GM18507 (cell line): ENCODE results near the gene CST9.
"Not testable (repeated sequence)": the region's sequence is repeated elsewhere in the genome, so short reads cannot be mapped to it uniquely, and the experiment has no call there.

Source experiments
- DNase-seq: peaks from one replicate; pipeline ENCODE4 v3.0.0; 2011; ENCODE audit warnings: low read depth; ENCODE audit not compliant: insufficient read length; ENCODE audit errors: extremely low spot score
- FAIRE-seq: peaks from 2 replicates; lab custom pipeline; 2011; peaks lifted over from hg19 to GRCh38; lab: Jason Lieb, UNC

Gene CST9

DNA sequence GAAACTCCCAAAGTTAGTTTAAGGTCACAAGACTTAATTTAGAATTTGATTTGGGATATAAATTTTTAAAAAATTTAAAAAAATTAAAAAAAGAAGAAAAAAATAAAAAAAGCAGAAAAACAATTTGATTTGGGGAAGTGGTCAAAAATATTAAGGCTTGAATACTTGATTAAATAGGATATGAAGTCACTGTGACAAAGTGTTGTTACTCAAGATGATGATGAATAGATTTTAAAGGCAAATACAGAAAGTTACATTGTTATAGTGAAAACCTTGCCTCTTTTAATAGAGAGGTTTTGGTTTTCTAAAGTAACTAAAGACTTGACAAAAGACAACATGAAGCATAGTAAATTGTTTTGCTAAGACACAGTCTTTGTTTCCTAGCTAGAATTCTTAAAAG is 7.2 kb downstream of the CST9 start:
- DNase-seq (no peak), FAIRE-seq (no peak)

GRCh38 chr20:23596579-23597250 is 9.0 kb downstream of the CST9 start:
- DNase-seq (no peak), FAIRE-seq (no peak)

DNA sequence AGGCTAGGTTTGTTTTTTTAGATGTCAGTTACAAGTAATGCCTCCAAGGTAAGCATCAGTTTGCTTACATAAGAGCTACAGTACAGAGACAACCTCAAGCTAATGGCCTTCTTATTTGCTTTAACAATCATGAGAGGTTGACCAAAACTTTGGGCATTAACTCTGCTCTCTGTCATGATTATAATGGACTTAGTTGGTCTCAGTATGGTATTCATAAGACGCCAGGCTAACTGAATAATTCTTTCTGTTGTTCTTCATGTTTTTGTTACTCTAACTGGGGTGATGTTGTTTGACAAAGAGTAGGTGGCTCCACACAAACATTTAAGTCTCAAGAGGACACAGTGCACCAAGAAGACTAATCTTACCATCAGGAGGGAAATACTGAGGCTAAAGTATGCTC is 9.8 kb downstream of the CST9 start:
- FAIRE-seq, result no peak

DNA sequence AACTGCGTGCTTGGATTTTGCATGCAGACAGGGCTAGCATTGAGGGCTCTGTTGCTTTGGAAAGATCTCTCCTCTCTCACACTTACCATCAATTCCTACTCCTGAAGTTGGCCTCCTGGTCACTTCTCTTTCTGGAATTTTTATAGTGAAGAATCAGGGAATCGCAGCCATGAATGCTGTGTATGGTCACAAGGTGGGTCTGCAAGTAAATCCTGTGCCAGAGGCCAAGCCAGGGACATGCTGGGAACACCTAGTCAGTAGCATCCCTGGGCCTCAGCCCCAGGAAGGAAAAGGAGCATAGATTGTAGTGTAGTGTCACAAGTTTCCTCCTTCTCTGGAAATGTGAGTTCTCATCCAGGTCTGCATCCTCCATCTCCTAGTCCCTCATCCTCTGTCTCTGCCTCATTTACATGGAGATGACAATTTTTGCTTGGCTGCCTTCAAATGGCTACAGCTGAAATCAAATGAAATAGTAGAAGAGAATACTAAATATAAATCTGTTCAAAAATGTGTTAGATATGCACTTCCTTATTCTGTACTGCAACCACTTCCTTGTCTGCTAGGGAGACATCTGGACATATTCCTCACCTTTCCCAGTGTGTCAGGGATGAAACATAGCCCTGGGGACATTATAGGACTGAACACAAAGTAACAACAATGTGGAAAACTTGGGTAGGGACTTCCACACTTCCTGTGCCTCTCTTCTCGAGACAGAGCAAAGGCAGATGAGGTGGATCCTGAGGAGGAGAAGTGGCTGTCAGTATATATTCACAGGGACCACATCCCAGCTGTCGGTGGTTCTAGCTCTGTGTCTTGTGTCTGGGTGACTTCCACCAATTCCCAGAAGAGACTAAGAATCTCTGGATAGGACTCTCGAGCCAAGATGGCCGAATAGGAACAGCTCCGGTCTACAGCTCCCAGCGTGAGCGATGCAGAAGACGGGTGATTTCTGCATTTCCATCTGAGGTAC is 17.0 kb downstream of the CST9 start:
- FAIRE-seq (no peak), DNase-seq (no peak)

More for the DNA sequence above, 9.8 kb downstream of the CST9 start:
- no peak for DNase-seq

GRCh38 chr20:23587631-23588030 is 18.1 kb downstream of the CST9 start:
- FAIRE-seq, result no peak
- DNase-seq, result no peak

DNA sequence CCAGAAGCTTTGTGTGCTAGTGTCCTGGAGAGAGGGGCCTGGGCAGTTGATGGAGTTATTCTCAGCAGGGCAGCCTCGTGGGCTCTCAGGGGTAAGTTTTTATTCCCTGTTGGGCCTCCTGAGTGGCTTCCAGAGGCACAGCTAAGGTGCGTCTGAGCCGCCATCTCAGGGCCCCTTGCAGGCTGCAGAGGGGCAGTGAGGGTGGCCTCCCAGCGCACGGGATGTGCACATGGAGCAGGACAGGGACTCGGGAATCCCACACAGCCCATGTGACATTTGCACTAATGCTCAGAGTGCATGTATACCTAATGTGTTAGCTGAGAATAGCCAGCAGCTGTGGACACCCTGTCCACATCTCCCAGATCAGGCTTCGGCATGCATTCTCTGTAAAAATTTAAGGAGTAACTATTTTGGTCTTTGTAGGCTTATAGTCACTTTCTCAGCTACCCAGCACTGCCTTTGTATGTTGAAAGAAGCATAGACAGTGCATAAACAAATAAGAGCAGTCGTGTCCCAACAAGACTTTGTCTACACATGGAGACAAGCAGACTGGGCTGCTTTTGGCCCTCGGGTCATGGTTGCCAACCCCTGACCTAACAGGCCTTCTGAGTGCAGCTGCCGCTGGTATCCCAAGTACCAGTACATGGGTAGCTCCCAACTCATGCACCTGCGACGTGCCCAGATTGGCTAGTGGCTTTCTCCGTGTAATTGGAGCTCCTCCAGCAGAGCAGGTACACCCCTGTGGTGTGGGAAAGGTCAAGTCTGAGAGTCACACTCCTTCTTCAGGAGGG is 18.8 kb downstream of the CST9 start:
- FAIRE-seq, result no peak

GRCh38 chr20:23585808-23586734 is 19.6 kb downstream of the CST9 start:
- no peak for FAIRE-seq

More for the DNA sequence above, 18.8 kb downstream of the CST9 start:
- no peak for DNase-seq

DNA sequence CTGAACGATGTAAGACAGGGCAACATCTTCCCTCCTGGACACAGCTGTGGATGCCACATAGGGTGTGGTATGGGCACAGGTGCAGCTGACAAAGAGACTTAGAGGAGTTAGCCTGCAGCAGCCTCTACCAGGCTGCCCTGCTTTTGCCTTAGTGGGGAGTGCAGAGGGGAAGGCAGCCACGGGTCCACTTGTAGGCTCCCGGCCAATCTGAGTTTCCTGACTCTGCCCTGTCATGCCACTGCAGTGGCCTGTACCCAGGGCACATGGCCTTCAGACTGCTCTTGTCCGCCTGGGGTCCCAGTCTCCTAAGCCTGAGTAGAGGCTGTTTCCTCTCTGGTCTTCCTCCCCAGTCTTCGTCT is 20.3 kb downstream of the CST9 start:
- no peak for FAIRE-seq
- no peak for DNase-seq

More at GRCh38 chr20:23585808-23586734, 19.6 kb downstream of the CST9 start:
- DNase-seq, result no peak

- FAIRE-seq, result no peak
- DNase-seq, result no peak
Observed at GRCh38 chr20:23584434-23585199, 21.1 kb downstream of the CST9 start.

DNA sequence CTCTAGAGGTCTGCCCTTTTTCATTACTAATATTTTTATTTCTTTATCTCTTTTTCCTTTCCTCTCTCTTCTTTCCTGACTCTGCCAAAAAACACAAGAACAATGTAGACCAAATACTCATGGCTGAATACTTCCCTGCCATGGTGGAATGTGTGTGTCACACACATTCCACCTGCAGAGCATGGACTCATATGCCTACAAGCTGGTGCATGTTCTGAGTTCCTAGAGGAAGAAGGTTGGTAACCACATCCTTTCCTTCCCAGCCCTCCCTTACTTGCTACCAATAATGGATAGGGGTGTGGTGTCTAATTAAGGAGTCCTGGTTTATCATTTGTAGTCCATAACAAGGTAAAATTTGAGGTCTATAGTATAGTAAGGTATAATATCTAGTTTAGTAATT is 22.2 kb downstream of the CST9 start:
- no peak for FAIRE-seq

DNA sequence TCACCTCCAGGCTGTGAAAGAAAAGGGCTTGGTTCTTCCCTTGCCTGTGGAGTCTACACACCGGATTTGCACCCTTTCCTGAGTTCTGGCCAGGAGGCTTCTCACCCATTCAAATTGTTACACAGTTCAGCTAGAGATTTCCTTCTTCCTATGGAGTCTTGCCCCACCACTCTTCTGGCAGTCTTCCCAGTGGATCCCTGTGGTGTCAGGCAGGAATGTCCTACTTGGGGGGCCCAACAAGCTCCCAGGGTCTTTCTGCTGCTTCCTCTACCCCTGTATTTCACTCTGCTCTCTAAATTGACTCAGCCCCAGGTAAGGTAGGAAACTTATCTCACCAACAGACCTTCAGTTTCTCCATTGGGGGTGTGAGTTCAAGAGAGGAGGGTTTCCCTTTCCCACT is 23.4 kb downstream of the CST9 start:
- no peak for FAIRE-seq
- DNase-seq, result no peak

More for the DNA sequence above, 22.2 kb downstream of the CST9 start:
- DNase-seq, result no peak

DNA sequence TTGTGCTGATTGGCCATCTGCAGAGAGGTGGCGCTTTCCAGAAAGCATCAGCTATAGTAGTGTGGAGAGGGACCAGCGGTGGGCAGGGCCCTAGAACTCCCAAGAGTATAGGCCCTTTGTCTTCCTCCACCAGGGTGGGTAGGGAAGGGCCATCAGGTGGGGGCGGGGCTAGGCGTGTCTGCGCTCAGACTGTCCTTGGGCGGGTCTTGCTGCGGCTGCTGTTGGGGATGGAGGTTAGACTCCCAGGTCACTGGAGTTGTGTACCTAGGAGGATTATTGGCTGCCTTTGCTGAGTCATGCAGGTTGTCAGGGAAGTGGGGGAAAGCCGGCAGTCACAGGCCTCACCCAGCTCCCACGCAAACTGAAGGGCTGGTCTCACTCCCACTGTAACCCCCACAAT is 23.9 kb downstream of the CST9 start:
- DNase-seq, FAIRE-seq: not testable (repeated sequence)

DNA sequence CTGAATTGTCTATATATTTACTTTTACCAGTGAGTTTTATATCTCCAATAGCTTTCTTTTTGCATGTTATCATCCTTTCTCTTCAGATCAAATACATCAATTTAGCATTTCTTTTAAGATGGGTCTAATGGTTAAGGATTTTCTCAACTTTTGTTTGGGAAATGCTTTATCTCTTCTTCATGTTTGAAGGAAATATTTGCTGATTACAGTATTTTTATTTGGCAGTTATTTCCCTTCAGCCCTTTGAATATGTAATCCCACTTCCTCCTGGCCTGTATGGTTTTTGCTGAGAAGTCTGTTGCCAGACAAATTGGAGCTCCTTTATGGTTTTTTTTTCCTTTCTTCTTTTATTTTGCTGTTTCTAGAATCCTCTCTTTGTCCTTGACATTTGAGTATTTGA is 30.7 kb downstream of the CST9 start:
- no peak for FAIRE-seq
- DNase-seq, result no peak

GRCh38 chr20:23570178-23570760 is 35.4 kb downstream of the CST9 start:
- DNase-seq (no peak), FAIRE-seq (no peak)

DNA sequence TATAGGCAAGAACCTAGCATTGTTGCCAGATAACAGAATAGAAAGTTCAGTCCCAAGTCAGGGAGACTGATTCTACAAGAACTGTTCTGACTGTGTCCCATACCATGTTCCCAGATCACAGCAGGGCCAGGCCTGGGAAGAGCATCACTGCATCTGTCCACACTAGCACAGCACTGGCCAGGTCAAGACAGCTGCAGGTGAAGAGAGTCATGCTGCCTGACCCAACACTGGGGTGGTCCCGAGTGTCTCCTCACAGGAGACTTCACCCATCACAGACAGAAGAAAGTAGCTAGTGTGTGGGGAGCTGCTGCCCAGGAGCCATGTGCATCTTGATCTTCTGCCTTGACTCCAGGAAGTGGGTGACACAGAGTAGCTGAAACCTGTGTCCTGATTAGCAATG is 36.1 kb downstream of the CST9 start:
- no peak for DNase-seq
- no peak for FAIRE-seq

DNA sequence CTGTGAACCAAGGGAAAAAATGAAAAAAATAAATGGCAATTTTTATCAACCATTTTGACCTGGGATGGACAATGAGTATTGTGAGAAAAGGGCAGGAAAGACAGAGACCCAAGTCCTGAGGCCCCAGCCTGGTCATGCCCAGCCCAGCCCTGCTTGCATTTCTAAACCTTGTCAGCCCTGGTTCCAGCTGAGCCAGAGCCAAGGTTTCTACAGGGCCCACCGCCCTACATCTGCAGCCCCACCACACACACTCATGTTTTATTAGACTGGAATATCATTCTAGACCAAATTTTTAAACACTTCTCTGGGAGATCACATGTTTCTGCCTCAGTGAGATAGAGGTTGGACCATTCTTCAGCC is 36.8 kb downstream of the CST9 start:
- no peak for FAIRE-seq
- DNase-seq, result no peak

DNA sequence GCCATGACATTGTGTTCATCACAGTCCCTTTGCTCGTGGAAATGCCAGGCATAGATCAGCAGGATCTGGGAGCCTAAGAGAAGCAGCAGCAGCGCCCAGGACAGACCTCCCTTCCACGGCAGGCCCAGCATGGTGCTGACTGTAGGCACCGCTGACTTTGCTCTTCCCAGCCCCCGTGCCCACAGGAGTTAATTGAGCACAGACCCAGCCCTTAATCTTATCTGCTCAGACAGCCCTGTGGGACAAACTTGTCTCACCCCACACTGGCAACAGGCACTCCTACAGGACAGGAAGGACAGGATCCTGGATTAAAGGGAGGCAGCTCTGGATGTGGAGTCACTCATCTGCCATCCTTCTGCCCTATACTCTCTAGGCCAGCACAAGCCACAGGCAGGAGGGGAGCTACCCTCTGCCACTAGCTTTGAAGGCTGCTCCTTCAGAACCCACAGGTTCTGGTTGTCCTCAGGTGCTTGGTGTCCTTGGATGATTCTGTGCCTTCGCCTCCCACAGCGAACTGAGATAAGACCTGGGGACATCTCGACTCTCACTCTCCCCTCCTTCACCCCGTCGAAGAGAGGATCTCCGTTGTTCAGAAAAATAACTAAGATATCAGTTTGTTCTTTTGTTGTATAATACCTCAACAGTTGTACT is 37.3 kb downstream of the CST9 start, which contains the start of gene CST9L:
TSS of gene CST9L (minus strand) at position 165 of the 651 bp plus-strand sequence. CDS start at position 131, 34 bp downstream.
- no peak for FAIRE-seq

More for the DNA sequence above, 37.3 kb downstream of the CST9 start, which contains the start of gene CST9L:
- no peak for DNase-seq
